ELF-1 (cell line): ENCODE results near the gene CNGA2.

ENCODE experiments used
- DNase-seq: peaks from one replicate; pipeline ENCODE4 v3.0.0-alpha.2; 2016; ENCODE audit warnings: low read depth, low spot score

Gene CNGA2

GRCh38 chrX:151711787-151712186 lies 22.8 kb upstream of the CNGA2 start:
- DNase-seq, result no peak

GRCh38 chrX:151712253-151712652 lies 22.3 kb upstream of the CNGA2 start:
- no peak for DNase-seq

DNA sequence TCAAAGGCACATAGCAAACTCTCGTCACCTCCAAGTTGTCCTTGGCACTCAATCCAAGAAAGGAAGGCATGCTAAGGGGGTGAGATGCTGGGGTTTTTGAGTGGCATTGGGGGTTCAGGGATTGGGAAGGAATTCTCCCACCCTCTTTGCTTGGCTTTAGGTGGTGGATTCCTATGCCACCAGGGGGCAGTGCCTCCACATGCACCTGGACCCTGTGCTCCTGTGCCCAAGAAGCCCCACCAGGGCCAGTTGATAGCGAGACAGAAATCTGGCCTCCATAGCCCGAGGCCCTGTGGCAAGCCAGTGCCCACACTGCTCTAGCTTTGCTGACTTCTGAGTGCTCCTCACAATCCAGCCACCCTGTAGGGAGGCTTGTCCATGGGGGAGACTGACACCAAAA lies 20.7 kb upstream of the CNGA2 start:
- peak; percentile 74 for DNase-seq

- DNase-seq, result peak; percentile 34
Measured at GRCh38 chrX:151714362-151714761, 20.2 kb upstream of the CNGA2 start.

- no peak for DNase-seq
Measured at GRCh38 chrX:151715752-151716151, 18.8 kb upstream of the CNGA2 start, which contains the start of gene FATE1. TSS of gene FATE1 (plus strand) at chrX:151716035. CDS start at chrX:151716120, 85 bp downstream.

GRCh38 chrX:151722241-151722846 lies 12.2 kb upstream of the CNGA2 start:
- DNase-seq, result peak; percentile 91

GRCh38 chrX:151723156-151723760 lies 11.3 kb upstream of the CNGA2 start:
- peak; percentile 41 for DNase-seq

DNA sequence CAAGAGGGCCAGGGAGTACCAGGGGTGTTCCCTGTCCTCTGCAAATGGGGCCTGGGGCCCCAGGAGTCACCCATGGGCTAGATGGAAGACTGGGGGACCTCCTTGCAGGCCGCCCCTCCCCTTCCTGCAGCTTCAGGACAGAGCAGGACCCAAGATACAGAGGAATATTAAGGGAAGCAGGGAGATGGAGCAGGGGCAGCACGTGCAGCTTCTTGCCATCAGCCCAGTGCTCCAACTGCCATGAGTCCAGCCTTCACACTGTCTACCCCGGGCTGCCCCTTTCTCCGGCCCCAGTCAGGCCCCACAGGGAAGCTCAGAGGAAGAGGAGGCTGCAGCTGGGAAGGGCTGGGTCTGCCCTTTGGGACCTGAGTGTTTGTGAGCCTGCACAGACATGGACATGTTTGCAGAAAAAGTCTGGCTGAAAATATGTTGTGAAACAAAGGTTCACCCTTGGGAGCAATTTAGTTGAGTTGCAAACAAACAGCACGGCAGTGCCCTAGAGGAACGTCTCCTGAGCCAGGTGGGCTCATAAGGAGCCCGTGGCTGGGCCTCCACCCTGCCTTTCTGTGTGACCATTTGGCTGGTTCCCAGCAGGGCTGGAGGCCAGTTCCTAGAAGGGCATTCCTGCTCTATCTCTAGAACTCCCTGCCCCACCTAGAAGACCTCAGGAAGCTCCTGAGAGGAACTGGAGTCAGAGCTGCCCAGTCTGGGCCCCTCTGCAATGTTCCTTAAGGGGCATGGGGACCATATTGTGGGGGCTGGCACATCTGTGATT lies 9.8 kb upstream of the CNGA2 start:
- DNase-seq, result no peak

DNA sequence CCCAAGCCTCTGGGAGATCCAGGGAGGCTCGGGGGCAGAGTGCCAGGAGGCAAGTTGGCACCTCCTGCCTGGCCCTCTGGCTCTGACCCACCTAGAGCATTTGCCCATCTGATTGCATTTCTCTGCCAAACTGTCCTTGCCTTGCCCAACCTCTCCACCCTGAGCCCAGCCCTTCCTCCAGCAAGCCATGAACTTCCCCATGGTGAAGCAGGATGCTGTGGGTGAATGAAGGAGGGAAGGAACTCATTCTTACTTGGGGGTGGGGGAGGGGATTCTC lies 9.3 kb upstream of the CNGA2 start:
- DNase-seq, result no peak

- DNase-seq, result no peak
Measured at GRCh38 chrX:151726751-151727150, 7.8 kb upstream of the CNGA2 start.

- no peak for DNase-seq
Measured at GRCh38 chrX:151727346-151727745, 7.2 kb upstream of the CNGA2 start.

DNA sequence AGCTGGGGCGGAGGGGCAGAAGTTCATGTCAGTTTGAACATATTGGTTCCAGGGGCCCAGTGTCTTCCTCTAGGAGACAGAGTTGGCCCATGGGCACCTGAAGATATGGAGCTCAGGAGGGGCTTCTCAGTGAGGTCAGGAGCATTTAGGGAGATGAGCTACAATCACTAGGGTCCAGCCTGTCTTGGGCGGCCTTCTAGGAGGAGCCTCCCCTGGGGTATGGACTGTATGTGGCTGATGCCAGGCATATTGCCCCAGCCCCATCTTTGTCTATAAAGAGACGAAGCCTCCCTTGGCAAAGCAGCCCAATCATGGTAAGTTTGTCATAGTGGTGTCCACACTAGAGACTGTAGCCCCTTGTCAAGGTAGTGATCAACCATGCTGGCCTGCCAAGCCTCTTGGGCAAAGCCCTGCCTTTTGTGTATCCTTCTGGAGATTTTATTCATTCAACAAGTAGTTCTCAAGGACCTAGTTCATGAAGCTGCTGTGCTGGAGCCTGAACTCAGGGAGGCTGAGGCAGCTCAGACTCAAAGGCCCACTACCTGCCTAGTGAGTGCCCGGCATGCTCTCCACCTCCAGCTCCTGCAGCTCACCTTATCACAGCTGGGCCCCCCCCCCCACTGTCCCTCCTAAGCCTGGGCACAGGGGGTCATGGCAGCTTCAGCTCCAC lies 5.4 kb upstream of the CNGA2 start:
- DNase-seq, result no peak

GRCh38 chrX:151735219-151735618 lies 673 bp downstream of the CNGA2 start:
- no peak for DNase-seq

DNA sequence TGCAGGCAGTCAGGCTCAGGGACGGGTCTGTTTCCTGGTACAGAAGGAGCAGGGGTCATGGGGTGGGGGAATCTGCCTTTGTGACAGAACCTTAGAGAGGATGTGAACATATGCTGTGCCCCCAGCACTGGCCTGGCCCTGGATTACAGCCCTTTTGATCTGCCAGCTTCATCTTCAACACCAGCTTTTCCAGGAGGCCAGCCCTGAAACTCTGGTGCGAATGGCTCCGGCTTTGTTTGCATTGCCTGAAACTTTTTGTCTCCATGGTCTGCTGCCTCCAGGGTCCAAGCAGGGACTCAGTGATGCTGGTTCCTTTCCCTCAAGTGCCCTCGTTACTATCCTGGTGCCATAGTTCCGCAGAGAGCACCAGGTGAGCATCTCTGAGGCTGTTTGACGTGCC lies 2.1 kb downstream of the CNGA2 start:
- no peak for DNase-seq

GRCh38 chrX:151737494-151737893 lies 2.9 kb downstream of the CNGA2 start:
- no peak for DNase-seq

DNA sequence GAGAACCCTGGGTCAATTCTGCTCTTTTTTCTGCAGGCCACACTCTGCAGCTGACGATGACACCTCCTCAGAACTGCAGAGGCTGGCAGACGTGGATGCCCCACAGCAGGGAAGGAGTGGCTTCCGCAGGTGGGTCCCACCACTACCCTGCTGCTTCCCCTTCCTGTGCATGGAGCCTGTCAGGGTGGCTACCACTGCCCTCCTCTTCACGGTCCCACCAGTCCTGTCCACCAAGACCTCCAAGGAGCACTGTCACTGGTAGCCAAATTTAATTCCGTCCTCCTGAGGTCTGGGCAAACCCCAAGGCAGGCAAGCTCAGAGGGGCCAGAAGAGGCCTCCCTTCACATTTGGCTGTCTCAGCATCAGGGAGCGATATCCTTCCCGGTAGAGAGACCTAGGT lies 4.2 kb downstream of the CNGA2 start:
- DNase-seq, result no peak

- DNase-seq, result no peak
Measured at GRCh38 chrX:151741606-151742005, 7.1 kb downstream of the CNGA2 start.

DNA sequence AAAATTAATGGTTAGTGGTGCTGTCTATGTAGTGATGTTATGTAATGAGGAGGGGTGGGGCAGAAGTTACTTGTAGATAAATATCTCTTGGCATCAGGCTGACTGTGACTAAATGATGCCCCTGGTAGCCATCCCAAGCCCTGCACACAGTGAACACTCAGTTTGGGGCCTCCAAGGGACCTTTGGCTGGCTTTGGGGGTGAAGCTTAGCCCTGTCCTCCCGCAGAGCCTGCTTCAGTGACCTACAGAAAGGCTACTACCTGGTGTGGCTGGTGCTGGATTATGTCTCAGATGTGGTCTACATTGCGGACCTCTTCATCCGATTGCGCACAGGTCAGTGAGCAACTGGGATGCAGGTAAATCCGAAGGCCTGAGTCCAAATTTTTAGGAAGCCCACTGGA lies 7.8 kb downstream of the CNGA2 start:
- no peak for DNase-seq

- DNase-seq, result no peak
Measured at GRCh38 chrX:151743651-151744470, 9.3 kb downstream of the CNGA2 start.

GRCh38 chrX:151745651-151746050 lies 11.1 kb downstream of the CNGA2 start:
- no peak for DNase-seq

GRCh38 chrX:151746502-151746901 lies 12.0 kb downstream of the CNGA2 start:
- DNase-seq, result no peak

DNA sequence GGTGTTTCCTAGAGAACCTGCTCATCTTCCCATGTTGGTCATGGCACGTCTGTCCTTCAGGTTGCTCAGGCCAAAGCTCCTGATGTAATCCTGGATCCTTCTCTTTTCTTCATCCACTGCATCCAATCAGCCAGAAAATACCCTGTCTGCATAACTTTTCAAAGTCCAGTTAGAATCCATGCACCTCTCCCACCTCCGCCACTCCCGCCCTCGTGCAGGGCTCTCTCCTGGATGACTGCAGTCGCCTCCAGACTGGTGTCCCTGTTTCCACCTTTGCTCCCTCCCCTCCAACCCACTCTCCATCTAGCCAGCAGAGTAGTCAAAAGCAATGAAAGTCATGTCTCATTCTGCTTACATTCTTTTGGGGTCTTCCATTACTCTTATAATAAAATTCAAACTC lies 16.0 kb downstream of the CNGA2 start:
- DNase-seq, result no peak
